GM20431 (cell line): Measurements from ENCODE around the gene ANKRD34B.
"Not testable (repeated sequence)": the region's sequence is repeated elsewhere in the genome, so short reads cannot be mapped to it uniquely, and the experiment has no call there.

Experiments
- in situ Hi-C: fragments of 300-500 bp; cut with MseI, MboI; formaldehyde crosslinking; loops from one replicate; pipeline ENCODE4 v1.15.0; 2020; ENCODE audit warnings: low sequenced_read_pairs; ENCODE audit not compliant: unreplicated experiment

The ANKRD34B gene

DNA sequence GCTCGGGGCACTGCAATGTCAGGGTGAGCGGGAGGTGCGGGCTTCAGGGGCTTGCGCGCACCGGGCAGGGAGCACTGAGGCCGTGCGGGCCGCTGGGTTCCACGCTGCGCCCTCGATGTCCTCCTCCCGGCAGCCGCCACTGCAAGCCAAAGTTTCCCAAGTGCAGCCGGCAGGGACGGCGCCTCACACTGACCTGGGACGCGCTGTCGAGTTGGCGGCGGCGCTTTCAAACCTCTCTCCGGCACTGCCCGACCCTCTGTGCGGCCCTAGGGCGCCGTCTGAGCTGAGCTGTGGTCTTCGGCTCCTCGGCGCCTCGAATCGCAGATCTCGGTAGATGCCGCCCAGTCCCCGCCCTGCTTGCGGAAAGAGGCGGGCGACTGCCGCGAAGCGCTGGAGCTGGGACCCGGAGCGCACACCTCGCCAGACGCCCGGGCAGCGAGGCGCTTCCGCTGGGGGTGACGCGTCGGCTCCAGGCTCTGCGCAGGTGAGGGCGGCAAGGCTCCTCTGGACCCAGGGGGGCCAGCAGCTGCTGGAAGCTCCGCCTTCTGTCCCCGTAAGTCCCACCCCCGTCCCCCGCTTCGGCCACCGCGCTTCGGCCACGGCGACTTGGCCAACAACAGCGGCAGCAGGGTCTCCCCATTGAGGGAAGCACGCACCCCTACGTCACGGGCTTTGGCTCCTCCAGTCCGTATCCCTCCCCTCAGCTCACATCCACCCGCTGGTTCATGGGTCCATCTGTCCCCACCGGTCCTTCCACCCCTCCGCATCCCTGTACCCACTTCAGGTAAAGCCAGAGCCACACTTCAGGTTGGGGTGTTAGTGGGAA lies at the start of gene ANKRD34B:
ANKRD34B (minus strand) TSS at position 320 of the 826 bp plus-strand sequence. CDS start 10,261 bp downstream, outside the sequence.
- in situ Hi-C loops: no loop called here

DNA sequence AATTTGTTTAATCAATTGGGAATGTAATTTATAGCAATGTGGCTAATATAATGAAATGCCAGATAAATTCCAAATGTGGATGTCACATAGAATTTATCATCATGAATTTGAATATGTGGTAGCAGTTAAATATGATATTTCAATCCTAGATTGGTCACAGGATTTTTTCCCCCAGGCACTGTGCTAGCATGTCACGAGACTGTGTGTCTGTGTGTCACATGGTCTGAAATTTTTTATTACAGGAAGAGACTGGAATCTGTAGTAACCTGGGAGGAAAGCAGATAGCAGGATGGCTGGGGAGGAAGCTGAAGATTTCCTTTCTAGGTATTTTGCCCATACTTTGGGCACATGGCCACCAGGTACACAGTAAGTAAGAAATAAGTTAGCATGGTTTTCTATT lies 49.0 kb upstream of the ANKRD34B start:
- in situ Hi-C loops: no loop called here

DNA sequence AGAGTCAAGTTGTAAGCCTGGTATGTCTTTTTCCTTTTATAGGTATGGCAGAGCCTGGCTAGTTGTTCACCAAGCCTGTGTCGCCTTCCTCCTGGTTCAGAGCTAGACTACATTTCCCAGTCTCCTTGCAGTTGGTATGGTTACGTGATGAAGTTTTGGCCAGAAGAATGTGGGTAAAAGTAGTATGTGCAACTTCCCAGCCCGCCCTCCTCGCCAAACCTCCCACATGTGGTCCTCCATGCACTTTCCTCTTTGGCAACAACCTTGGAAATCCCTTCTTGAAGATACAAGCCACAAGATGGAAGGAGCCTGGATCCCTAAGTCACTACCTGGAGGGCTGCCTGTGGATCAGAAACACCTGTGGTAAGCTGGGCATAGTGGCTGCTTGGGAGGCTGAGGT lies 48.4 kb upstream of the ANKRD34B start:
- in situ Hi-C loops: no loop called here

DNA sequence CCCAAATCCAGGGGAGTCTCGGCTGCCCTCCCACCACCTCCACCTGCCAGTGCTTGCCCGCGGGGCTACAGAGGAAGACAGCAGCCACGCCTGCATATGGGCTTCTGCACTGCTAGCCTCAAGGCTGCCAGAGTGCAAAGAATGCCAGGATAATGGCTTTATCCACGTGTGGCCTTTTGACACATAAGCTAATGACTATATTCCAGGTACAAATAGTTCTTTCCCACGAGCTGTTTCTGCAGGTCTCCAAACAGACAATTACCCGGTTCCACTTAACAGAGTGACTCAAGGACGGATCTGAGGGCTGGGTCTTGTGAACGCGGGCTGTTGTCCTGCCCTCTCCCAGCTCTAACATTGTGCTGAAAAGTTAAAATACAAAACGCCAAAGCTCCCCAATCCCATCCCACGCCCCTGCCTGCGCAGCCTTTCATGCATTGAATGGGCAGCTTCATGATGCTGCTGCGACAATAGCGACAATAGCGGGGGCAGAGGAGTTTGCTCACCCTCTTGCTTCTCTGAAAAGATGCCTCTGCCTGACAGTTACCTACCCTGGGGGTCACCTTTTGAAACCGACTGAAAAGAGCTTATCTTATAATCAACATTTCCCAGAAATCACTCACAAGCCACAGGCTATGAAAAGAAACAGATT lies 45.3 kb upstream of the ANKRD34B start:
- in situ Hi-C loops: no loop called here

DNA sequence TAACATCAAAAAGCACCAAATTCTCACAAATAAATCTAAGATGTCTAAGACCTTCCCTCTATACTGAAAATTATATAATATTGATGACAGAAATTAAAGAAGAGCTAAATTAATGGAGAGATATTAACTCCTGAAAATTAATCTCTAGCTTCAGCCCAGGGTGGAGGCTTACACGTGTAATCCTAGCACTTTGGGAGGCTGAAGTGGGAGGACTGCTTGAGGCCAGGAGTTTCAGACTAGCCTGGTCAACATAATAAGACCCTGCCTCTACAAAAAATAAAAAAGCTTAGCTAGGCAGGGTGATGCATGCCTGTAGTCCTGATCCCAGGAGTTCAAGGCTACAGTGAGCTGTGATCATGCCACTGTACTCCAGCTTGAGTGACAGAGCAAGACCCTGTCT lies 39.6 kb upstream of the ANKRD34B start:
- in situ Hi-C loops: no loop called here

DNA sequence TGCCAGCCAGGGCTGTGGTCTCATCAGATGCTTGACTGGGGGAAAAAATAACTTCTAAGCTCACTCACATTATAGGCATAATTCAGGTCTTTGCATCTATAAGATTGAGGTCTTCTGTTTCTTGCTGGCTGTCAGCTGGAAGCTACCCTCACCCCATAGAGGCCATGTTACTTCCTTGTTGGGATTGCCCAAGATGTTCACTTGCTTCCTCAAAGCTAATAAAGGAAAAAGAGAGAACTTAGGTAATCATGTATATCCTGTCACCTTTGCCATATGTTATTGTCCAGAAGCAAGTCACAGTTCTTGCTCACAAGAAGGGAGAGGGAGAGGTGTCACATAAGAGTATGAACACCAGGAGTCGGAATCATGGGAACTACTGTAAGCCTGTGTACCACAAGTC lies 38.7 kb upstream of the ANKRD34B start:
- in situ Hi-C loops: no loop called here

DNA sequence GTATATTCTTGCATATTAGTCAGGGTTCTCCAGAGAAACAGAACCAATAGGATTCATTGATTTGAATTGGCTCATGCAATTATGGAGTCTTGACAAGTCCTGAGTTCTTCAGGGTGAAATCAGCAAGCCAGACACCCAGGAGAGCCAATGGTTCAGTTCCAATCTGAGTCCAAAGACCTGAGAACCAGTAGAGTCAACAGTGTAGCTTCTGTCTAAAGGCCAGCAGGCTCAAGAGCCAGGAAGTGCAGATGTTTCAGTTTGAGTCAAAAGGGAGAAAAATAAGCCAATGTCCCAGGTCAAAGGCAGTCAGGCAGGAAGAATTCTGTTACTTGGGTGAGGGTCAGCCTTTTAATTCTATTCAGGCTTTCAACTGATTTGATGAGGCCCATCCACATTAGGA lies 37.8 kb upstream of the ANKRD34B start:
- in situ Hi-C loops: no loop called here

DNA sequence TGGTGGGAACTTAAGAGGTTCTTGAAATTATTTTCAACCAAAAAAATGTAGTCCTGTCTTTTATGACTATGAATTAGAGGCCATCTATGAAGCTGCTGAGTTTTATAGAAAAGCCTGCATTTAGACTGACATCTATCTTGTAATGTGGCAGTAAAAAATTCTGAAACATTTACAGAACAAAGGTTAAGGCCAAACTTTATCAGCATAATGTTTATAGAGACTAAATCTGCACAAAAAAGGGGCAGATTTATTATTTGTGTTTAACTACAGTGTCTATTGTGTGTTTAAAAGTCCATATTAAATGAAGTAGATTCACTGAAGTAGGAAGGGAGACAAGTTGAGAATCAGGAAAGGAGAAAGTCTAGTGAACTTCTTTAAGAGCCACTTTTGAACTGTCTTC lies 37.3 kb upstream of the ANKRD34B start:
- in situ Hi-C loops: no loop called here

DNA sequence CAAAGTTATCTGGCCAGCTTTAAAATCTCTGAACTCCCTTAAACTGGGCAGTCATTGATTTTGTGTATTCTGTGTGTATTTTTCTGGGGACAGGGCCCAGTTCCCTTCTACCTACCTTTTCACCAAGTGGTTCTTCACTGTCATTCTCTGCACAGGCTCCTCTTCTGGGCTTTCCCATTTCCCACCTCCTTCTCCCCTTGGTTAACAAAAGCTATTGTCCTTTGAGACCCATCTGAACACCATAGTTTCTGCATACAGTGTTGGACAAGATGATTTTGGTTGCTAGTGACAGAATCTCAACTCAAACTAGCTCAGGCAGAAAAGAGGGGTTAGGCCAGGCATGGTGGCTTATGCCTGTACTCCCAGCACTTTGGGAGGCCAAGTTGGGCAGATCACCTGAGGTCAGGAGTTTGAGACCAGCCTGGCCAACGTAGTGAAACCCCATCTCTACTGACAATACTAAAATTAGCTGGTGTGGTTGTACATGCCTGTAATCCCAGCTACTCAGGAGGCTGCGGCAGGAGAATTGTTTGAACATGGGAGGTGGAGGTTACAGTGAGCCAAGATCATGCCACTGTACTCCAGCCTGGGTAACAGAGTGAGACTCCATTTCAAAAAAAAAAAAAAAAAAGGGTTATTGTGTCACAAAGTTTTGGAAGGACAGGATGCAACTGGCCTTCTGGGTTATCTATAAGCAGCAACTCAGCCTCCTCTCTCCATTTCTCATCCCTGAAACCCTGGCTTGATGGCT lies 31.0 kb upstream of the ANKRD34B start:
- in situ Hi-C loops: no loop called here

DNA sequence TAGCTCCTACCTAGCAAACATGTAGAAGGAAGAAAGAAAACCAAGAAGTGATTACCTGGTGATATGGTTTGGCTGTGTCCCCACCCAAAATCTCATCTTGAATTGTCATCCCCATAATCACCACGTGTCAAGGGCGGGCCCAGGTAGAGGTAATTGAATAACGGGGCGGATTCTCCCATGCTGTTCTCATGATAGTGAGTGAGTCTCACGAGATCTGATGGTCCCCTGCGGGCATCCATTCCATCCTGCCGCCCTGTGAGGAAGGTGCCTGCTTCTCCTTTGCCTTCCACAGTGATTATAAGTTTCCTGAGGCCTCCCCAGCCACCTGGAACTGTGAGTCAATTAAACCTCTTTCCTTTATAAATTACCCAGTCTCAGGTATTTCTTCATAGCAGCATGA lies 27.4 kb upstream of the ANKRD34B start:
- in situ Hi-C loops: no loop called here

DNA sequence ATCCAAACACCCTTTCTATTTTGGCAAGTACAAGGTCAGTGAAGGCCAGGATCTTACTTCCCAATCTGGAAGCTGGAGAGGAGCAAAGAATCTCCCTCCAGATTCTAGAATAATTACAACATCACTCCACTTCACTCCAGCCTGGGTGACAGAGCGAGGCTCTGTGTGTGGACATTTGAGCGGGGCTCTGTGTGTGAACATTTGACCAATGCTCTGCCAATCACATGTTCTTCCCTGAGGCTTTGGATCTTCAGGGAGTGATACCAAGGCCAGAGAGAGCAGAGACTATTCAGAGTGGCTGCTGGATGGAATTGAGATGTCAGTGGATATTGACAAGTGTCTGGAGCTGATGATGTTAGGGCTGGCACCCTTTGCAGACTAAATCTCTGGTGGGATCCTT lies 24.7 kb upstream of the ANKRD34B start:
- in situ Hi-C loops: no loop called here

DNA sequence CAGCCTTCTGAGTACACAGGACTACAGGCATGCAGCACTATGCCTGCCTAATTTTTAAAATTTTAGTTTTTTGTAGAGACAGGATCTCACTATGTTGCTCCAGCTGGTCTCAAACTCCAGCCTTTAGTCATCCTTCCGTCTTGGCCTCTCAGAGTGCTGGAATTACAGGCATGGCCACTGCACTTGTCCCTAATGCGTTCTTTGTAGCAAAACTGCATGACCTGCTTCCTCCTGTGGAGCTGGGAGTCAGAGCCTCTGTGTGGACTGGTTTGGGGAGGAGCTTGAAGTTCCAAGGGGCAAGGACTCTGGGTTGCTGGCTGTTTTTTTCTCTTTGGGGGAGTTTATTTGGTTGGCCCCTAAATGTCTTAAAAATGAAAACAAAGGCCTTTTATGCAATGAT lies 22.7 kb upstream of the ANKRD34B start:
- in situ Hi-C loops: no loop called here

DNA sequence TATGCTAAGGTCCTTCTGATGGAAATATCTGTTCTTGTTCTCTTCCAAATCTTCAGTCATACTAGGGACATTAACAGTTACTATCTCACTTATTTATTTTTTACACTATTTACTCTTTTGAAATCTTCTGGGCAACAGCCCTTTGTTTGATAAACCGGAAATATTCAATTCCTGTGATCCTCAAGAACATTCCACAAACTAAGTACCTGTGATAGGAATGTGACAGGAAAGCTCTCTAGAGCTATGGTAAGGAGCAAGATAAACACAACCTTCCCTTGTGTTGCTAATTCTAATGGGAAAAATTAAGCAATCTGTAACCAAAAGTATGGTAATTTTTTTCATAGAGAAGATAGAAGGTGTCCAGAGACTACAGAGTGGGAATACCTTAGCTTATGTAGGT lies 22.0 kb upstream of the ANKRD34B start:
- in situ Hi-C loops: no loop called here

DNA sequence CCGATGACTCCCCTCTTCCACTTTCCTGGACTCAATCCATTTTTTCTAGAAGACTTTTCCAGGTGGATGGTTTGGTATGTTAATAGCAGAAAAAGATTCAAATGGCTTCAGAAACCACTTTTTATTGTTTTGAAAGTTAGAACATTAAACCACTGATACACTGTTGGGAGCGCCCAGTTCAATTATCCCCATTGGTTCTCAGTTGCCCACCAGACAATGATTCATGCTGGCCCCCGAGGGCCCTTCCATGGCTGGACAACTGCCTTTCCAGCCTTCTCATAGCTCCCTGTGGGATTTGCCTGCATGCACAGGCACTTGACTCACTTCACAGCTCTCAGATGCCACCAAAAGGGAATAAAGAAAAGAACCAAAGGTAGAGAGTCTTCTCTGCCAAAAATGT lies 21.3 kb upstream of the ANKRD34B start:
- in situ Hi-C loops: no loop called here

DNA sequence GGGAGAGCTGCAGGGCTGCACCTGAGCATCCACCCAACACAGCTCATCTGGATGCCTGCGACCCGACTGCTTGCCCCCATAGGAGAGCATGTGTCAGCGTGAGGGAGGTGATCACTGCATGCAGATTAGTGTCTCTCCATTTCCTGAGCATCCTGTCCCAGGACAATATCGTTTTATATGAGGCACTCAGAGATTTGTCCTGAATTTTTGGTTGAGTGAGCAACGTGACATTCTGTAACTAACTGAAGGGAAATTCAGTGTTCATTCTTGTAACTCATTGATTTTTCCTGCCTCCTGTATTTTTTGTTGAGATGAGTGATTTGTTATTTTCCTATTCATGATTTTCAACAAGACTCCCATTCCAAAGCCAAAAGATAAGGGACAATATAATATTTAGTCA lies 20.7 kb upstream of the ANKRD34B start:
- in situ Hi-C loops: no loop called here

DNA sequence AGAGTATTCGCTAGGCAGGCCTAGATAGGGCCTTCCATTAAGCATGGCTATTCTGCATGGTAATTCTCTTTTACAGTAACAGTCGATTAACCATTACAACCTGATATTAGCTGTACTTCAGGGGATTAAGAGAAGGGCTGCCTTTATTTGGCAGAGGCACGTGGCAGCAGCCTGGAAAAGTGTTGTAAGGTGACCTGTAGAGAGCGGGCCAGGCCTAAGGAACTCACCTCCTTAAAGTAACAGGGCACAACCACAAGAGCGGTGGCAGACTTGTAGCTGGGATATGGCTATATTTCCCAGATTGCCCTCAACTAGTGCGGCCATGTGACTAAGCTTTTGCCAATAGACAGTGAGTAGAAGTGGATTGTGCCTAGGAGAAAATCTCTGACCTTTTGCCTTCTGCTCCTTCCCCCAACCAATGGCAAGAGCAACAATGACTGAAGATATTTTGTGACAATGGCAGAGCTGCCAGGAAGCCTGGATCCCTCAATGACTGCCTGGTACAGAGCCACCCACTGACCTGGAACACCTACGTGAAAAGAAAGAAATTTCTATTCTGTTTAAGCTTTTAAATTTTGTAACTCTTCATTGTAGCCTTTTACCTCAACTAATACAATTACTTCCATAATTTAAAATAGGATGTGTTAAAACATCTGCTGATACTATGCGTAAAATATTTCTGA lies 18.9 kb upstream of the ANKRD34B start:
- in situ Hi-C loops: no loop called here

DNA sequence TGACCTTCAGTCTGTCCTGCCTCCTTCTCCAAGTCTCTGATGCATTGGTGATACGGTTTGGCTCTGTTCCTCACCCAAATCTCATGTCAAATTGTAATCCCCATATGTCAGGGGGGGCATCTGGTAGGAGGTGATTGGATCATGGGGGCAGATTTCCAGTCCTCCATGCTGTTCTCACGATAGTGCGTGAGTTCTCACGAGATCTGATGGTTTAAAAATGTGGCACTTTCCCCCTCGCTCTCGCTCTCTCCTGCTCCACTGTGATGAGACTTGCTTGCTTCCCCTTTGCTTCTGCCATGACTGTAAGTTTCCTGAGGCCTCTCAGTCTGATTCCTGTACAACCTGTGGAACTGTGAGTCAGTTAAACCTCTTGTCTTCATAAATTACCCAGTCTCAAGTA lies 14.7 kb upstream of the ANKRD34B start:
- in situ Hi-C loops: no loop called here

DNA sequence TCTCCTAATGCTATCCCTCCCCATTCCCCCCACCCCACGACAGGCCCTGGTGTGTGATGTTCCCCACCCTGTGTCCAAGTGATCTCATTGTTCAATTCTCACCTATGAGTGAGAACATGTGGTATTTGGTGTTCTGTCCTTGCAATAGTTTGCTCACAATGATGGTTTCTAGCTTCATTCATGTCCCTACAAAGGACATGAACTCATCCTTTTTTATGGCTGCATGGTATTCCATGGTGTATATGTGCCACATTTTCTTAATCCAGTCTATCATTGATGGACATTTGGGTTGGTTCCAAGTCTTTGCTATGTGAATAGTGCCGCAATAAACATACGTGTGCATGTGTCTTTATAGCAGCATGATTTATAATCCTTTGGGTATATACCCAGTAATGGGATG lies 10.2 kb upstream of the ANKRD34B start:
- in situ Hi-C loops: not testable (repeated sequence)

DNA sequence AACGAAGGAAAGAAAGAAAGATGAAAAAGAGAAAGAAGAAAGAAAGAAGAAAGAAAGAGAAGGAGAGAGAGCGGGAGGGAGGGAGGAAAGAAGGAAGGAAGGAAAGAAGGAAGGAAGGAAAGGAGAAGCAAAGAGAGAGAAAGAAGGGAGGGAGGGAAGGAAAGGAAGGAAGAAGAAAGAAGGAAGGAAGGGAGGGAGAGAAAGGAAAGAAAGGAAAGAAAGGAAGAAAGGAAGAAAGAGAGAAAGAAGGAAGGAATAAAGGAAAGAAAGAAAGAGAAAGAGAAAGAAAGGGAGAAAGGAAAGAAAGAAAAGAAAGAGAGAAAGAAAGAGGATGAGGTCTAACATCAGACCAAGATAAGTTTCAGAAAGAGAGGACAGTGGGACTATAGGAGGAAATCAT lies 9.0 kb upstream of the ANKRD34B start:
- in situ Hi-C loops: no loop called here

DNA sequence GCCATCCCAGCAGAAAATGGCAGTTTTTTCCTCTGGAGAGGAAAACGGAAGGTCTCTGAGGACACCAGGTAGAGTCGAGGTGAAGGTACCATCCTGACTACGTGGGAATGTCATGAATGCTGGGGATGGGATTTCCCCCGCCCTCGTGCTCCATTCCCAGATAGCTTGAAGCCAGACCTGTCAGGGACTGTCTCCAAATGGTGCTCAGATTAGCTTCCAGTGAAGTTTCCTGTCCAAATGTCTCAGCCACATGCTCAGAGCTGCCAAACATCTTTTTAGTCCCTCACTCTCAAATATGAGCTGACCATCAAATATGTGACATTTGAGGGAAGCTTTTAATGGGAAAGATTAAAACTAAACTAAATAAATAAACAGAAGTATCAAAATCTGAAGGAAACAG lies 7.6 kb upstream of the ANKRD34B start:
- in situ Hi-C loops: no loop called here

DNA sequence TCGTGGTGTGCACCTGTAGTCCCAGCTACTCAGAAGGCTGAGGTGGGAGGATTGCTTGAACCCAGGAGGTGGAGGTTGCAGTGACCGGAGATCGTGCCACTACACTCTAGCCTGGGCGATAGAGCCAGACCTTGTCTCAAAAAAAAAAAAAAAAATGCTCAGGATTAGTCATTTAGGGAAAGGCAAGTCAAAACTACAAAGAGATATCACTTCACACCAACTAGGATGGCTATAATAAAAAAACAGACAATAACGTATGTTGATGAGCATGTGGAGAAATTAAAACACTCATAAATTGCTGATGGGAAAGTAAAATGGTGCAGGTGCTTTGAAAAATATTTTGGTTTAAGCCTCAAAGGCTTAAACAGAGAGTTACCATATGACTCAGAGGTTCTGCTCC lies 6.3 kb upstream of the ANKRD34B start:
- in situ Hi-C loops: no loop called here
